ENCODE measurements around the gene MTOR. TPM values are rescaled to one million over a fixed set of nuclear protein-coding genes. Genes with fewer than 3 reads are reported as not detected.

MTOR gene
- total and polyA plus RNA-seq, 2 of the 8 experiments (the other 6 are each of a cell fraction or from before 2014, with no cell fraction given) = 44.2 to 76.8 TPM

DNA sequence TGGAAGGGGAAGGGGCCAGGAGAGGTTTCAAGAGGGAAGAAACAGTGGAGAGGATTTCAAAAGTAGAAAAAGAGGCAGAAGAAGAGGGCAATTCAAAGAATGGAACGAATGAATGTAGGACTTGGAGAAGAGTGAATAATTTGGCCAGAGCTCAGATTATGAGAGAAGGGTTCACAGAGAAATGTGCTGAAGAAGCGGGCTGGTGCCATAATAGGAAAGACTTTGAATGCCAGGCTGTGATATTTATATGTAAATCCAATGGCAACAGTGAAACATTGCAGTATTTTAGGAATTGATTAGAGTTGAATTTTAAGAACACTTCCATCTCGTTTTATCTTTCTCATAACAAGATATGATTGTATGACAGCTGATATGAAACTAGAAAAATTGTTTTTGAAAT lies 109.2 kb downstream of the MTOR start:
- H3K14ac ChIP-seq (ENCODE audit: insufficient read length) = no peak overlapping the region
- H3K27ac ChIP-seq (ENCODE audit: low read depth, low read length) = no peak overlapping the region
- no peak overlapping the region for H2BK5ac ChIP-seq (ENCODE audit: low read depth, low read length)
- H3K23ac ChIP-seq (ENCODE audit: insufficient read length) = no peak overlapping the region
- no peak overlapping the region for H2AK5ac ChIP-seq (ENCODE audit: low read depth, low read length)
- no peak overlapping the region for H2BK120ac ChIP-seq (replicated peaks; ENCODE audit: low read depth, low read length)
- WGBS, 2 experiments (ENCODE audit: extremely low coverage in 1 of 2, insufficient coverage in 1 of 2, insufficient read length in 1 of 2, insufficient replicate concordance in 2 of 2, low coverage in 1 of 2, low lambda C conversion rate in 2 of 2, missing lambda C conversion rate in 1 of 2) = 91% methylated on average over 3 of the region's 3 CpGs; no CpG with 5 or more reads in 1 of the 2 experiments
- no peak overlapping the region for H3K9ac ChIP-seq (replicated peaks in 1 of 4; ENCODE audit: extremely low read depth in 1 of 4, low read depth in 3 of 4, low read length in 3 of 4)
- ChIA-PET CTCF (ENCODE audit: partially characterized antibody) (interaction anchor here (0.9 to 1.1 kb wide), 2 partner anchors 27 to 87 kb away, joined by 3 to 5 read pairs; no protein-coding TSS in a partner anchor), POLR2A (ENCODE audit: partially characterized antibody) (interaction anchor here (0.6 kb wide), 1 partner anchor 138 kb away, joined by 3 read pairs; no protein-coding TSS in a partner anchor)
- no peaks in the 10 kb centered on the region for H3K79me1 ChIP-seq (ENCODE audit: low read depth, low read length)
- H4K5ac ChIP-seq (ENCODE audit: insufficient read length, low read depth, low read length) = no peak overlapping the region
- no peaks in the 10 kb centered on the region for H3K79me2 ChIP-seq (ENCODE audit: control insufficient read depth in 1 of 2, insufficient read depth in 2 of 2, low read length in 2 of 2)
- H3K9me3 ChIP-seq (ENCODE audit: insufficient read depth in 2 of 2, low read depth in 1 of 2, low read length in 1 of 2) = no peaks in the 10 kb centered on the region
- no peak overlapping the region for H2AFZ ChIP-seq (ENCODE audit: low read length)
- H3K36me3 ChIP-seq (ENCODE audit: control insufficient read depth in 2 of 4, insufficient read depth in 4 of 4, low read length in 3 of 4) = peaks cover 5 to 31% (median 22%) of the 10 kb centered on the region in 4 experiments; a peak in 7 of 8 replicates
- H4K91ac ChIP-seq (replicated peaks; ENCODE audit: insufficient read length, low read length) = no peak overlapping the region
- H3K18ac ChIP-seq (ENCODE audit: extremely low read depth, low read length) = no peak overlapping the region
- H2BK12ac ChIP-seq (ENCODE audit: low read depth, low read length) = no peak overlapping the region
- no peaks in the 10 kb centered on the region for H3K4me1 ChIP-seq (replicated peaks in 1 of 4; ENCODE audit: control insufficient read depth in 3 of 4, insufficient read depth in 4 of 4, low read length in 3 of 4)
- H3K4me2 ChIP-seq (ENCODE audit: insufficient read depth in 1 of 2, low read depth in 2 of 2, low read length in 2 of 2) = no peak overlapping the region
- no peak overlapping the region for H4K8ac ChIP-seq (ENCODE audit: extremely low read depth, insufficient read depth, low read length)
- H3K23me2 ChIP-seq (ENCODE audit: low read depth, low read length) = no peaks in the 10 kb centered on the region
- H2BK20ac ChIP-seq (ENCODE audit: low read length) = no peak overlapping the region
- no peaks in the 10 kb centered on the region for H3K27me3 ChIP-seq (replicated peaks in 1 of 4; ENCODE audit: control insufficient read depth in 3 of 4, extremely low read depth in 1 of 4, insufficient read depth in 3 of 4, low read length in 3 of 4)
- FAIRE-seq (no peak), DNase-seq (ENCODE audit: low read depth in 1 of 2, low spot score in 2 of 2) (no peak)
- no peak overlapping the region for H3K4ac ChIP-seq (replicated peaks; ENCODE audit: insufficient read length, low read depth, low read length)
- no peak overlapping the region for H2BK15ac ChIP-seq (ENCODE audit: low read length)
- H3K56ac ChIP-seq (replicated peaks; ENCODE audit: insufficient read length, low read depth, low read length) = no peak overlapping the region
- no peaks in the 10 kb centered on the region for H4K20me1 ChIP-seq (replicated peaks in 1 of 2; ENCODE audit: control insufficient read depth in 1 of 2, insufficient read depth in 2 of 2, low read length in 2 of 2)
- H3K4me3 ChIP-seq (ENCODE audit: extremely low read depth in 1 of 4, insufficient read depth in 2 of 4, low read depth in 3 of 4, low read length in 4 of 4) = no peak overlapping the region
- TF ChIP-seq ZNF274 (IDR thresholded peaks at IDR 0.05; ENCODE audit: borderline replicate concordance, extremely low read depth, low read length) (no peak), TAF7 (optimal IDR thresholded peaks at IDR 0.05; ENCODE audit: borderline replicate concordance, low read depth, low read length) (no peak), SUZ12 (IDR thresholded peaks at IDR 0.05; ENCODE audit: low read length) (no peak), TAF1 (IDR thresholded peaks at IDR 0.05; ENCODE audit: low read depth, low read length) (no peak), SP4 (IDR thresholded peaks at IDR 0.05; ENCODE audit: low read length) (no peak), CBX8 (IDR thresholded peaks at IDR 0.05; ENCODE audit: borderline replicate concordance, low read depth, low read length) (no peak), FOSL1 (IDR thresholded peaks at IDR 0.05; ENCODE audit: insufficient read depth, low read depth, low read length) (no peak), GTF2F1 (IDR thresholded peaks at IDR 0.05; ENCODE audit: borderline replicate concordance, low read depth, low read length) (no peak), HDAC6 (IDR thresholded peaks at IDR 0.05; ENCODE audit: low read depth, low read length) (no peak), TEAD4 (IDR thresholded peaks at IDR 0.05; ENCODE audit: low read depth, low read length) (no peak), POLR2A (IDR thresholded peaks at IDR 0.05; ENCODE audit: control extremely low read depth in 1 of 2, low read depth in 2 of 2, low read length in 2 of 2) (no peak), BACH1 (IDR thresholded peaks at IDR 0.05; ENCODE audit: low read length) (no peak)
- TF ChIP-seq, protein P1, sequence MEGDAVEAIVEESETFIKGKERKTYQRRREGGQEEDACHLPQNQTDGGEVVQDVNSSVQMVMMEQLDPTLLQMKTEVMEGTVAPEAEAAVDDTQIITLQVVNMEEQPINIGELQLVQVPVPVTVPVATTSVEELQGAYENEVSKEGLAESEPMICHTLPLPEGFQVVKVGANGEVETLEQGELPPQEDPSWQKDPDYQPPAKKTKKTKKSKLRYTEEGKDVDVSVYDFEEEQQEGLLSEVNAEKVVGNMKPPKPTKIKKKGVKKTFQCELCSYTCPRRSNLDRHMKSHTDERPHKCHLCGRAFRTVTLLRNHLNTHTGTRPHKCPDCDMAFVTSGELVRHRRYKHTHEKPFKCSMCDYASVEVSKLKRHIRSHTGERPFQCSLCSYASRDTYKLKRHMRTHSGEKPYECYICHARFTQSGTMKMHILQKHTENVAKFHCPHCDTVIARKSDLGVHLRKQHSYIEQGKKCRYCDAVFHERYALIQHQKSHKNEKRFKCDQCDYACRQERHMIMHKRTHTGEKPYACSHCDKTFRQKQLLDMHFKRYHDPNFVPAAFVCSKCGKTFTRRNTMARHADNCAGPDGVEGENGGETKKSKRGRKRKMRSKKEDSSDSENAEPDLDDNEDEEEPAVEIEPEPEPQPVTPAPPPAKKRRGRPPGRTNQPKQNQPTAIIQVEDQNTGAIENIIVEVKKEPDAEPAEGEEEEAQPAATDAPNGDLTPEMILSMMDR (IDR thresholded peaks at IDR 0.05; ENCODE audit: control extremely low read depth in 1 of 3, insufficient read depth in 1 of 3, low read depth in 1 of 3, low read length in 3 of 3) = no peak

All from H1 (cell line).